Nephron progenitor cell (in vitro differentiated cells): Measurements from ENCODE around the gene USP48.
"Not testable (repeated sequence)": the region's sequence is repeated elsewhere in the genome, so short reads cannot be mapped to it uniquely, and the experiment has no call there.

Experiments
- DNase-seq: peaks from one replicate; pipeline ENCODE4 v3.0.0; 2021
- H3K27ac Mint-ChIP-seq: 2 replicates; pipeline ENCODE4 v1.8.0; 2021; ENCODE audit warnings: mild to moderate bottlenecking, moderate library complexity, mixed read lengths
- H3K27me3 Mint-ChIP-seq: 2 replicates; pipeline ENCODE4 v1.8.0; 2021; ENCODE audit warnings: mild to moderate bottlenecking, low read depth, mixed read lengths; ENCODE audit not compliant: poor library complexity
- H3K36me3 Mint-ChIP-seq: 2 replicates; pipeline ENCODE4 v1.8.0; 2021; ENCODE audit warnings: low read depth, mixed read lengths
- H3K4me1 Mint-ChIP-seq: 2 replicates; pipeline ENCODE4 v1.8.0; 2021; ENCODE audit warnings: mixed read lengths
- H3K4me3 Mint-ChIP-seq: 2 replicates; pipeline ENCODE4 v1.8.0; 2021; ENCODE audit warnings: mild to moderate bottlenecking, moderate library complexity, mixed read lengths
- H3K9me3 Mint-ChIP-seq: 2 replicates; pipeline ENCODE4 v1.8.0; 2021; ENCODE audit warnings: mild to moderate bottlenecking, moderate library complexity, mixed read lengths
- TF ChIP-seq, protein P1 (sequence below): fragments of 200-600 bp; sonication (generic); IDR thresholded peaks from 2 replicates; pipeline ENCODE4 v1.5.0; 2021; ENCODE audit warnings: antibody characterized with exemption

Gene USP48

DNA sequence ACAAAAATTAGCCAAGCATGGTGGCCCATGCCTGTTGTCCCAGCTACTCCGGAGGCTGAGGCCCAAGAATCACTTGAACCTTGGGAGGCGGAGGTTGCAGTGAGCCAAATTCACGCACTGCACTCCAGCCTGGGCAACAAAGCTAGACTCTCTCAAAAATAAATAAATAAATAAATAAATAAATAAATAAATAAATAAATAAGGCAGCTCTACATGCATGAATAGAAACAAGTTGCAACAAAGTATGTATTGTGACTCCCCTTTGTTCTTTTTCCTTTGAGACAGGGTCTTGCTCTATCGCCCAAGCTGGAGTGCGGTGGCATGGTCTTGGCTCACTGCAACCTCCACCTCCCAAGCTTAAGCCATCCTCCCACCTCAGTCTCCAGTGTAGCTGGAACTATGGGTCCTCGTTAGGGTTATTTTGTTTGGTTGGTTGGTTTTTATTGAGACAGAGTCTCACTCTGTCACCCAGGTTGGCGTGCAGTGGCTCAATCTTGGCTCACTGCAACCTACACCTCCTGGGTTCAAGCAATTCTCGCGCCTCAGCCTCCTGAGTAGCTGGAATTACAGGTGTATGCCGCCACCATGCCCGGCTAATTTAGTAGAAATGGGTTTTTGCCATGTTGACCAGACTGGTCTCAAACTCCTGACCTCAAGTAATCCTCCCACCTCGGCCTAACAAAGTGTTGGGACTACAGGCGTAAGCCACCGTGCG is 8.0 kb downstream of the USP48 start:
- Mint-ChIP-seq H3K27ac (no peak overlapping the region), H3K36me3 (peaks cover 50% of the 10 kb centered on the region), H3K9me3 (peaks cover 22% of the 10 kb centered on the region), H3K4me1 (peaks cover 1% of the 10 kb centered on the region), H3K27me3 (no peaks in the 10 kb centered on the region), H3K4me3 (no peak overlapping the region)
- TF ChIP-seq, protein P1, sequence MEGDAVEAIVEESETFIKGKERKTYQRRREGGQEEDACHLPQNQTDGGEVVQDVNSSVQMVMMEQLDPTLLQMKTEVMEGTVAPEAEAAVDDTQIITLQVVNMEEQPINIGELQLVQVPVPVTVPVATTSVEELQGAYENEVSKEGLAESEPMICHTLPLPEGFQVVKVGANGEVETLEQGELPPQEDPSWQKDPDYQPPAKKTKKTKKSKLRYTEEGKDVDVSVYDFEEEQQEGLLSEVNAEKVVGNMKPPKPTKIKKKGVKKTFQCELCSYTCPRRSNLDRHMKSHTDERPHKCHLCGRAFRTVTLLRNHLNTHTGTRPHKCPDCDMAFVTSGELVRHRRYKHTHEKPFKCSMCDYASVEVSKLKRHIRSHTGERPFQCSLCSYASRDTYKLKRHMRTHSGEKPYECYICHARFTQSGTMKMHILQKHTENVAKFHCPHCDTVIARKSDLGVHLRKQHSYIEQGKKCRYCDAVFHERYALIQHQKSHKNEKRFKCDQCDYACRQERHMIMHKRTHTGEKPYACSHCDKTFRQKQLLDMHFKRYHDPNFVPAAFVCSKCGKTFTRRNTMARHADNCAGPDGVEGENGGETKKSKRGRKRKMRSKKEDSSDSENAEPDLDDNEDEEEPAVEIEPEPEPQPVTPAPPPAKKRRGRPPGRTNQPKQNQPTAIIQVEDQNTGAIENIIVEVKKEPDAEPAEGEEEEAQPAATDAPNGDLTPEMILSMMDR: no peak
- DNase-seq: no peak

DNA sequence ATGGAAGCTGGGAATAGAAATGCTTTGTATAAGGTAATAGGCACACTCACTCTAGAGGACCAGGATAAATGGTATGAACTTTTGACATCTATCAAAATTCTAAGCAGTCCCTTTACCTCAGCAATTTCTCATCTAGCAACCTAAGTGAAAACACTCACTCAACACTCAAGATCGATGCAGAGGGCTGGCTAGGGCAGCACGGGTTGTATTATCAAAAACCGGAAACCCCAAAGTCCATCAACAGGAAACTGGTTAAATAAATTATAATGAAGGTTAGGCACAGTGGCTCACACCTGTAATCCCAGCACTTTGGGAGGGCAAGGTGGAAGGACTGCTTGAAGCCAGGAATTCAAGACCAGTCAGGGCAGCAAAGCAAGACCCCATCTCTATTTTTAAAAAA is 9.4 kb downstream of the USP48 start:
- TF ChIP-seq, protein P1: no peak
- DNase-seq: no peak
- Mint-ChIP-seq H3K4me3 (no peak overlapping the region), H3K27me3 (no peaks in the 10 kb centered on the region), H3K4me1 (no peaks in the 10 kb centered on the region), H3K36me3 (peaks cover 48% of the 10 kb centered on the region), H3K27ac (no peak overlapping the region), H3K9me3 (peaks cover 14% of the 10 kb centered on the region)

DNA sequence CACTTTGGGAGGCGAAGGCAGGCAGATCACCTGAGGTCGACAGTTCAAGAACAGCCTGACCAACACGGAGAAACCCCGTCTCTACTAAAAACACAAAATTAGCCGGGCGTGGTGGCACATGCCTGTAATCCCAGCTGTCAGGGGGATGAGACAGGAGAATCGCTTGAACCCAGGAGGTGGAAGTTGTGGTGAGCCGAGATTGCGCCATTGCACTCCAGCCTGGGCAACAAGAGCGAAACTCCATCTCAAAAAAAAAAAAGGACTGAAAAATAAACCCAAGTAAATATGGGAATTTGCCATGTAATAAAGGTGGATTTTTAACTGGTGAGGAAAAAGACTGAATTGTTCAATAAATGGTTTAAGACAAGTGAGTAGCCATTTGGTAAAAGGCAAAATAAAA is 11.3 kb downstream of the USP48 start:
- not testable (repeated sequence) for H3K9me3 Mint-ChIP-seq, DNase-seq, H3K4me3 Mint-ChIP-seq, H3K4me1 Mint-ChIP-seq, H3K27ac Mint-ChIP-seq, H3K27me3 Mint-ChIP-seq
- H3K36me3 Mint-ChIP-seq: peaks cover 32% of the 10 kb centered on the region

DNA sequence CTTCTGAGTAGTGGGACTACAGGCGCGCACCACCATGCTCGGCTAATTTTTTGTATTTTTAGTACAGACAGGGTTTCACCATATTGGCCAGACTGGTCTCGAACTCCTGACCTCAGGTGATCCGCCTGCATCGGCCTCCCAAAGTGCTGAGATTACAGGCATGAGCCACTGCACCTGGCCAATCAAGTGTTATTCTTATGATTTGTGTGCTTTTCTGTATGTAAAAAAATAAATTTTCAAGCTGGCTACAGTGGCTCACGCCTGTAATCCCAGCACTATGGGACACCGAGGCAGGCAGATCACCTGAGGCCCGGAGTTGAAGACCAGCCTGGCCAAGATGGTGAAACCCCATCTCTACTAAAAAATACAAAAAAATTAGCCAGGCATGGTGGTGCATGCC is 12.3 kb downstream of the USP48 start:
- H3K36me3 Mint-ChIP-seq: peaks cover 23% of the 10 kb centered on the region

DNA sequence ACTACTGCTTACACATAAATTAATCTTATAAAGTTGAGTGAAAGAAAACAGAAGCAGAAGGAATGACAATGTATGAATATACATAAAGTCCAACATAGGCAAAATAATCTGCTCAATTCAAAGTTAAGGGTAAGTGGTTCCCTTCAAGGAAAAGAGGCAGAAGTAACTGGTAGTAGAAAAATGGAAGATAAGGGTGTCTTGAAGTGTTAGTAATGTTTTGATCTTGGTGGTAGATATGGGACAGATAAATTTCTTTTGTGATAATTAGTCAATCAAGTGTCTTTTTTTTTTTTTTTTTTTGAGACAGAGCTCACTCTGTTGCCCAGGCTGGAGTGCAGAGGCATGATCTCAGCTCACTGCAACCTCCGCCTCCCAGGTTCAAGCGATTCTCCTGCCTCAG is 12.7 kb downstream of the USP48 start:
- H3K4me3 Mint-ChIP-seq: no peak overlapping the region
- no peaks in the 10 kb centered on the region for H3K9me3 Mint-ChIP-seq
- H3K36me3 Mint-ChIP-seq: peaks cover 21% of the 10 kb centered on the region
- peaks cover 3% of the 10 kb centered on the region for H3K4me1 Mint-ChIP-seq
- TF ChIP-seq, protein P1: no peak
- no peak overlapping the region for H3K27ac Mint-ChIP-seq
- DNase-seq: no peak
- no peaks in the 10 kb centered on the region for H3K27me3 Mint-ChIP-seq

More for the DNA sequence above, 12.3 kb downstream of the USP48 start:
- DNase-seq, H3K9me3 Mint-ChIP-seq, H3K27me3 Mint-ChIP-seq, H3K27ac Mint-ChIP-seq, H3K4me1 Mint-ChIP-seq, H3K4me3 Mint-ChIP-seq: not testable (repeated sequence)

DNA sequence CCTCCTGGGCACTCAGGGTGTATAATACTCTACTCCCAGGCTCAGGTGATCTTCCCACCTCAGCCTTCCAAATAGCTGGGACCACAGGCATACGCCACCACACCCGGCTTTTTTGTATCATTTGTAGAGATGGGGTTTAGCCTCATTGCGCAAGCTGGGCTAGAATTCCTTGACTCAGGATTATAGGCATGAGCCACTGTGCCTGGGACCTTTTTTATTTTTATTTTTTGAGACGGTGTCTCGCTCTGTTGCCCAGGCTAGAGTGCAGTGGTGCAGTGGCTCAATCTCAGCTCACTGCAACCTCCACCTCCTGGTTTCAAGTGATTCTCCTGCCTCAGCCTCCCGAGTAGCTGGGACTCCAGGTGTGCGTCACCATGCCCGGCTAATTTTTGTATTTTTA is 15.8 kb downstream of the USP48 start:
- DNase-seq, H3K27me3 Mint-ChIP-seq, H3K9me3 Mint-ChIP-seq, H3K4me3 Mint-ChIP-seq, H3K27ac Mint-ChIP-seq: not testable (repeated sequence)
- H3K36me3 Mint-ChIP-seq: peaks cover 16% of the 10 kb centered on the region
- H3K4me1 Mint-ChIP-seq: peaks cover 23% of the 10 kb centered on the region

DNA sequence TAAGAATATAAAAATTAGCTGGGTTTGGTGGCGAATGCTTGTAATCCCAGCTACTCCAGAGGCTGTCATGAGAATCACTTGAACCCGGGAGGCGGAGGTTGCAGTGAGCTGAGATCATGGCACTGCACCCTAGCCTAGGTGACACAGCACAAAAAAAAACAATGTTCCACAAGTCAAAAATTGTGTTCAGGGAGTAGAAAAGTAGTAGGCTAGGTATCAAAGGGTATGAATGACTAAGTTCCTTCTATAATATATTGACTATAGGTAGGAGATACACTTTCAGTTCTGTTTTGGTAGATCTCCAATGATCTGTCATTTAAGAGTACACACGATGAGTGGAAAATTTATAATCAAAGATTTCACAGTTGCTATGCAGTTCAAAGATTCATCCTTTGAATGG is 16.7 kb downstream of the USP48 start:
- H3K9me3 Mint-ChIP-seq: no peaks in the 10 kb centered on the region
- no peak overlapping the region for H3K27ac Mint-ChIP-seq
- TF ChIP-seq, protein P1: no peak
- DNase-seq: no peak
- H3K27me3 Mint-ChIP-seq: no peaks in the 10 kb centered on the region
- H3K36me3 Mint-ChIP-seq: peaks cover 10% of the 10 kb centered on the region
- H3K4me3 Mint-ChIP-seq: no peak overlapping the region
- H3K4me1 Mint-ChIP-seq: peaks cover 23% of the 10 kb centered on the region
